Activated CD4-positive, alpha-beta T cell treated with anti-CD3 and anti-CD28 coated beads, Interleukin-2, amount 50 U/mL, for 48 hours (primary cell): ENCODE measurements around the gene NKRF.

Experiments
- DNase-seq, 2 experiments: peaks; one replicate each; pipeline ENCODE4 v3.0.0-alpha.2; 2020

NKRF gene

DNA sequence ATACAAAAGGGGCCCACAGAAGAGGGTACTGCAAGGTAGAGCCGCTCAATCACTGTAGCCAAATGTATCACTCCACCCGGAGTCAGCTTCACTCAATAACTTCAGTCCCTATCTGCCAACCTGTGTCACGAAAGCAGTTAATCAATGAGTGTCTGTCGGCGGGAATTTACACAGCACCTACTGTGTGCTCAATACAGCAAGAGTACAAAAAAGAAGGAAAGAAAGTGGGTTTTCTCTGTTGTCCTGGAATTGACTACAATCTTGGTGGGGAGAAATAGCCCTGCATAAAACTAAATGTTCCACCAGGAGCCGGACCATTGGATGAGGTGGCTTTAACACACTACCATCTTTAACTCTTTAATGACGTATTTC lies 780 bp upstream of the NKRF start:
- no peak for DNase-seq

DNA sequence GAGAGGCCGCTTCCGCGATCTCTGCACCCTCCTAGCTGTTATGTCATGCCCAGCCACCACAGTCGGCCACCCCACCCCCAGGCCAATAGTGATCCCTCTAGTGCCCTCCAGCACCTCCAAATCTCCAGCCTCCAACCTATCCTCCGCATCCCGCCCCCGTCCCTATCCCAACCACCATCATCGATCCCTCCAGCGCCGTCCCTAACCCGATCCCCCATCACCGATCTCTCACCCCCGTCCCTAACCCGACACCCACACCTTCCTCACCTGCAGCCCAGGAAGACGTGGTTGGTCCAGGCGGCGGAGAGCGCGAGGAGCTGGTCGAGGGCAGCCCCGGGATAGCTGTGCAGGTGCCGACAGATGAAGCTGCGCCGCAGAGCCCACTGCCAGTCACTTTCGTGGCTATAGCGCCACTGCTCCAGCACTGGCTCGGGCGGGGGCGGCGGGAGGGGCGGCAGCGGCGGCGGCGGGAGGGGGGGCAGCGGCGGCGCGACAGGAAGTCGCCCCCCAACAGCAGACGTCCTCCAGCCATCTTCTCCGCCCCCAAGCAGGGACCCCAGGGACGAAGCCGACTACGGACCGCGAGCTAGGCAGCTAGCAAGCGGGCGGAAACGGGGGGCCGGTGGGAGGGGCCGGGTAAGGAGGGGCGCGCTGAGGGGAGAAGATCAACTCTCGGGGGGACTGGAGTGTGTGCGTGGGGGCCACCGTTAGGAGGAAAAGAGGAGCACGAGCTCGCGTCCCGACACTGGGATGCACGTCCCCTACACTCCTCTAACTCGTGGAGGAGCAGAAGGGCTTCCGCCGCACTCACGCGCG lies 552 bp downstream of the NKRF start:
- DNase-seq = peak; percentile 33 to 40

DNA sequence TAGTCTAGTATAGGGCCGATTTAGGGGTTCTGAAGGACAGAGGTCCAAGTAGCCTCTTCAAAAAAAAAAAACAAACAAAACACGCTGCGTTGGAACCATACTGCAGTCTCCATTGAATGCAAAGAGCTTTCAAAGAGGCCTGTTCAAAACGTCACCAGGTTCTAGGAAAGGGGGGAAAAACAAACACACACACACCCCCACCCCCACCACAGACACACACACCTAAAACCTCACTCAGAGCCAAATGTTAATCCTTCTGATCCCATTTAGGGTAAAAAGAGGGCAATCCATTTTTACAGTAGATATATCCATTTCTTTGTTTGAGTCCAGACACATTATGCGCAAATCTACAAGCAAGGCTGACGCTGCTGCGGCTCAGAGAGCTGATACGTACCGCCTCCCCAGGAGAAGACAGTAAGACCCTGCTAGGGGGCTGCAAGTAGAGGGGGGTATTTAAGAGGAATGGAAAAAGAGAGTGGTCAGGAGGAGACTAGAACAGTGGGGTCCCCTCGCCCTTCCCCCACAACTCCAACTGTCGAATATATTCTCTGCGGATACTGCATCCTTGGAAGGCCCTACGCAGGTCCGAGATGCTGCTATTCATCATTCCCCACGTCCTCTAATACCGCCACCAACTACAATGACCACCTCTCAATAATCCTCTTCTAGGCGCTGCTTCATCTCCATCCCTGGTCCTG lies 1.3 kb downstream of the NKRF start:
- no peak for DNase-seq

DNA sequence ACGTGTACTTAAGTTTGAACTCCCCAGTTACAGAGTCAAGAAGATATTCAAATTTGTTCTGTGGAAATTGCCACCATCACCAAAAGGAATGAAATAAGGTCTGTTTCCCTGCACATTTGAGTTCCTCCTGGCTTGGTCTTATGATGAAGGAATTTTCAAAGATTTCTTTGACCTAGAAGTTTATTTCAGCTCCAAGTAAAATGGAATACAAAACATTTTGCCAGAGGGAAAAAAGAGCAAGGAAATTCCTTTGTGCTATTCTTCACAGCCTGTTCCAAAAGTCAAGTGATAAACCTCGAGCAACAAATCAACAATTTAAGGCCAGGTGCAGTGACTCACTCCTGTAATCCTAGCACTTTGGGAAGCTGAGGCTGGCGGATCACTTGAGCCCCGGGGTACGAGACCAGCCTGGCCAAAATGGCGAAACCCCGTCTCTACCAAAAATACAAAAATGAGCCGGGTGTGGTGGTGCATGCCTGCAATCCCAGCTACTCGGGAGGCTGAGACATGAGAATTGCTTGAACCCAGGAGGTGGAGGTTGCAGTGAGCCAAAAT lies 3.4 kb downstream of the NKRF start:
- no peak for DNase-seq

- no peak for DNase-seq
Observed at GRCh38 chrX:119589810-119590209, 16.4 kb downstream of the NKRF start.

DNA sequence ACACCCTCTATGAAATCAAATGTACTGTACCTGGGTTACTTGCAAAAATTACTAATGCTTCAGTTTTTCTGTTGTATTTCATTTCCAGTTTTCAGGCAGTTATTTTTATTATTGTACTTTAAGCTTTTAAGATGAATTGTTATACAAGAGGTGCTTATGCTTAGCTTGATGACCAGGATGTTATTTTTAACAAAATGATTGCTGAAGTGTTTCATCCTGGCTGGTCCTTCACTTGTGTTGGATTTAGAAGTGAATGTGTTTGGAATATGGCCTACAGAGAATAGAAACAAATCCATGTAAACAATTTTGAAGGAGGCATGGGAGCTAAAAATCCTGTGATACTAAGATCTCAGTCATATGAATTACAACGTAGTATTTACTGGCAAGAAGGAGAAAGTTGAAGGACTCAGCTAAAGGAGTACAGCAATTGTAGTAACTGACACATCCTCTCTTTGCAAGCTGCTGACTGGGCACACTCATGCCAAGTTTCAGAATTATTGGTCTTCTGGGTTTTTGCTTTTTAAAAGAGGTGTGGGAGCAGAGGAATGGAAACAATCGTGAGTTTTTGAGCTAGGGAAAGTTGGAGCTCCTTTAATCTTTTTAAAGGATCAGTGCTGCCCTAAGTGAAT lies 22.7 kb downstream of the NKRF start:
- no peak for DNase-seq

DNA sequence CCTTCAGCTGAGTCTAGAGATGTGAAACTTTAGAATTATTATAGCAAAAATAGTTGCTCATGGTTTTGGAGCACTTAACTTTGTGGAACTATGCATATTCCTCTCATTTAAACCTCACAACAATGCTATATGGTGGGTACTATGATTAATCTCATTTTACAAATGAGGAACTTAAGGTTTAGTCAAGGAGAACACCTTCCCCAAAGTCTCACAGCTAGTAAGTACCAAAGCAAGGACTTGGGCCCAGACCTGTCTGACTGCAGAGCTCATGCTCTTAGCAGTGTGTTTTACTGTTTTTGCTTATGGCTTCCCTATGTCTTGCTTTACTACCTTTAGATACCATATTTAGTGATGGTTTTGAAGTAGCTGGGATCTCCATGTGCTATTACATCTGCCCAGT lies 26.8 kb downstream of the NKRF start:
- DNase-seq = no peak

DNA sequence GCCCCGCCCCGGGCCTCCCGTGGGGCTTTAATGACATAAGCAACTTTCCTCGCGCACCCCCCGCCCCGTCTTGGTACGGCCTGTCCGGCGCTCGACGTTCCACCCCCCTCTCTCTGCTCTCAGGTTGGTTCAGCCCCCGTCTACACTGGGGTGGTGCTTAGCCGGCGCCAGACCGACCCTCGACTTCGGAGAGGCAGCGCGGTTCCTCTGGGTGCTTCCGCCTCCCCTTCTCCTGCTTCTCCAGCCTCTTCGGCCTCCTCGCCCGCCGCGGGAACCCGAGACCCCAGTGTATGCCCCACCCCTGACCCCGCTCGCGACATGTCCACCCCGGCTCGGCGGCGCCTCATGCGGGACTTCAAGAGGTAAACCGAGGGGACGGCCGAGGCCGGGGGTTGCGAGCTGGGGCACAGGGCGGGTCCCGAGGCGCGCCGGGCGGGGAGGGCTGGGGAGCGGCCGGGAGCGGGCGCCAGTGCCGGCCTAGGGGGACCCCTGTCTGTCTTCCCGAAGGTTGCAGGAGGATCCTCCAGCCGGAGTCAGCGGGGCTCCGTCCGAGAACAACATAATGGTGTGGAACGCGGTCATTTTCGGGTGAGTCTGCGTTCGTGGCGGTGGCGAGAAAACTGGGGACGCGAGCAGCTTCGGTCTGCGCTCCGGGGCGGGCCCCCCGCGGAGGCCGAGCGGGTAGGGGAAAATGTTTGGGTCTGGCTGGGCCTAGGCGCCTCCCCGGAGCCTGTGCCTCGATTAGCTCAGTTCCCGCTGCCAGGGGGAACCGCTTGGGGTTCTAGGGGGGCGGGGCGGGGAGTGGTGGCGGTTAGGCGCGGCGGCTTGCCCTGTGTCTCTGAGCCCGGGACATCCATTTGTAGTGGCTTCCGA lies 31.6 kb downstream of the NKRF start, which contains the start of gene UBE2A:
Gene UBE2A (plus strand): TSS at position 170 of the 873 bp plus-strand sequence. CDS start 149 bp downstream, at position 319.
- peak; percentile 84 to 89 for DNase-seq

DNA sequence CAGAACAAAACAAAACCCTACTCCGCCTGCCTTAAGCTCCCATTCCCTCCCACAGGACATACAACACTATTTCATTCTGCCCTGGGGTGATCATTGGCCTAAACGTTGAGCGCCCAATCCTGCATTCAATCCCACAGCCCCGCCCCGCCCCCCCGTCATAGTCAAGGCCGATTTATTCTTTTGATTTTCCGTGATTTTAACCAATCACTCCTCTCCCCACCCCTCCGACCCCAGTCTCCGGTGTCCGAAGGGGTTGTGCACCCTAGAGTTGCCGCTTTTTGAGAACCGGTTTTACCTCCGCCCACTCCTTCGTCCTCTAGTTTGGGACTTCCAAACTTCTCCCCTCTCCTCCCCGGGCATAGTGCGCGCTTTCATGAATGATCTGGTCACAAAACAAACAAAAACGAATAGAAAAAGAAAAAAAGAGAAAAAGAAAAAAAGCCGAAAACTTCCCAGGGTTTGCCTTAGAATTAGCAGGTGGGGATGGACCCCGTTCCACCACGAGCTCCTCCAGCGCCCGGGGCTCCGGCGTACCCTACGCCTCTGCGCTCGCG lies 32.3 kb downstream of the NKRF start:
- peak in 1 of 2 experiments; percentile 7 for DNase-seq

DNA sequence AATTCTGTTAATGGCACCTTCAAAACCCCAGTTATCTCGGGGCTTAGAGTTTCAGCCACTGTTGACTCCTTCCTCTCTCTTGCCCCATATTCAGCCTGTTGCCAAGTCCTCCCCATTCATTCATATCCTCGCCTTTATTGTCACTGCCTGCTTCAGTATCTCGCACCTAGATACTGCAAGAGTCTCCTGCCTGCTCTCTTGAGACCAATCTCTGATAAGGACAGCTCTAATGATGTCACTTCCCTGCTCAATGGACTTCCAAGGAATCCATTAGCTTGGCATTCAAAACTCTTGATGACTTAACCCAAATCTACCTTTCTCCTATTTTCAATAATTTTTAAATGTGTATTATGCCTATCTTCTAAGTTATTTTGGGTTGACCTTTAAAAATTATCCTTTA lies 33.0 kb downstream of the NKRF start:
- no peak for DNase-seq

DNA sequence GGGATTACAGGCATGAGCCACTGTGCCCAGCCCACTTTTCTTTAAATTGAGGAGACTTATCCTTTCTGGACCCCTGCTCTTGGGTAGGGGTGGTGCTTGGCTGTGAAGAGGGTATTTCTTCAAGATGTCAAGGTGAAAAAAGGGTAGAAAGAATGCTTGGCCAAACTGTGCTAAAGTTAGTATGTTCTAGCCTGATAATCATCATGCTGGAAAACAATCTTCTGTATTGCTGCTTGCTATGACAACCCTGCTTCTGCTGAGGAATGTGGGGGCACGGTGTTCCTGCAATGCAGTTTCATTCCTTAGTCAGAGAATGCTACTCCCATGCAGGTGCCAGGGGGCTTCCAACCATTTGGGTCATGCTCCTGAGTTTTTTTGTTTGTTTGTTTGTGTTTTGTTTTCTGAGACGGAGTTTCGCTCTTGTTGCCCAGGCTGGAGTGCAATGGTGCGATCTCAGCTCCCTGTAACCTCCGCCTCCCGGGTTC lies 35.8 kb downstream of the NKRF start:
- no peak for DNase-seq

DNA sequence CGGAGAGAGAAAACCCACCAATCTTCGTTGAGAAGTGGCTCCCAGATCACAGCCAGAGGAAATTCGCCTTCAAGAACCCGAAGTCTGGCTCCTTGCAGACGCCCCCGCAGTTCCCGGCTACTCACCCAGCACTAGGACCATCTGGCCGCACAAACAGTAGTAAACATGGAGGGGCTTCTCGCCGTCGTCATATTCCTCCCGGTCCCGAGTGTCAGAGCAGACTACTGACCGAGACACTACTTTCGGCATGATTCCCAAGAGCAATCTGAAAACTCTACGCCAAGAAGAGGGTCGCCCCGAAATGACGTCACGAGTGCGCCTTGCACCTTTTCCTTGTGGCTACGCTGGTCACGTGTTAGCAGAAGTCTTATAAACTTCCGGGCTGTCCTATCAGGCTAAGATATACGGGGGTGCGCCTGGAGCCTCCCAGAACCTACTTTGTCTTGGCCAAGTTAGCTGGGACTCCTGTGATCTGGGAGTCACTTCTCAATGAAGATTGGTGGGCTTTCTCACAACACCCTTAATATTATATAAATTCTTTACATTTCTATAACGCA lies 41.0 kb downstream of the NKRF start, which contains the start of gene STEEP1:
Gene STEEP1 (minus strand): TSS at position 303 of the 557 bp plus-strand sequence. CDS start 54 bp downstream, at position 249.
- peak; percentile 85 to 90 for DNase-seq

- DNase-seq = no peak
Observed at GRCh38 chrX:119552508-119552907, 53.7 kb downstream of the NKRF start.

DNA sequence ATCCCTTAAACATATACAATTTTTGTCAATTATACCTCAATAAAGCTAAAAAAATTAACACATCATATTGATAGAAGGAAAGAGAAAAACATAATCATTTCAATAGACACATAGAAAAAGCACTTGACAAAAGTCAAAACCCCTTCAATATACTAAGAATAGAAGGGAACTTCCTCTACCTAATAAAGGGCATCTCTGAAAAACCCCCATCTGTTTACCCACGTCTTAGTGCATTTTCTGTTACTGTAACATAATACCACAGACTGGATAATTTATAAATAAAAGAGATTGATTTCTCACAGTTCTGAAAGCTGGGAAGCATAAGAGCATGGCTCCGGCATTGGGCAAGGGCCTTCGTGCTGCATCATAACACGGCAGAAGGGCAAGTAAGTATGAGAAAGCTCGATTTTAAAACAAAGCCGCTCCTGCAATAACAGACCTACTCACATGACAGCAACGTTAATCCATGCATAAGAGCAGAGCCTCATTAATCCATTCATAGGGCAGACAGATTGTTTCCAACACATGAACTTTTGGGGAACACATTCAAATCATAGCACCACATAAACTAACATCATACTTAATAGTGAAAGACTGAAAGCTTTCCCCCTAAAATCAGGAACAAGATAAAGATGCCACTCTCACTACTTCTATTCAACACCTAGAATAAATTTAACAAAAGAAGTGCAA lies 56.8 kb downstream of the NKRF start:
- no peak for DNase-seq

DNA sequence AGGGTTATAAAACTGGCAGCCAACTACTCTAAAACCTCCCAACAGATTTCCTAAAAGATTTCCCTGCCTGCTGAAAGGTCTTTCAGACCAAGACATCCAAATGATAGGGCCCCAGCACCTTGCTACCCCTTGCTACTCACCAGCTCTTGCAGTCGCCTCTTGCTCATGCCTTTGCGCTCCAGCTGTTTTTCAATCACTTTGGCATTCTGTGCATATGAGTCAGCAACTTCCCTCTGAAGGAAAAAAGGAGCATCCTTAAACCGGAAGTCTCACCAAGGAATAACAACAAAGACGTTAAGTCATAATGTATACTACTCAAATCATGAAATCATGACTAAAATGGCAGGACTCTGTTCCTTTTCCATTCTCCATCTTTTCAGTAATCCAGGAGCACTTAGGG lies 65.0 kb downstream of the NKRF start:
- no peak for DNase-seq

DNA sequence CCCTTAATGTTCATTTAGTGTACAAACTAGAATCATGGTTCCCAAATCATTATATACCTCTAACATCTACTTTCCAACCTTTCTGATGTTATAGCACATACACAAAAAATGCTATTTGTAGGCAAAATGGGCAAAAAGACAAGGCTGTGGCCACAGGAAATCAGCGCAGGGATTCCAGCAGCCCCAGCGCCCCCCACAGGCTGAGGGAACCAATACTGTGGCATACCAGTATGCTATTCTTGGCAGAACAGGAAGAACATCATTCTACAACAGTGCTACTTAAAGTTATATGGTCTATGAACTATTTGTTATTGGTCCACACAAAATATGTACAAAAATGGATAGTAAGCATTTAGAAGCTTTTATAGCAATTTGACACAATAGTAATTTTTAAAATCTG lies 66.4 kb downstream of the NKRF start:
- peak in 1 of 2 experiments; percentile 6 for DNase-seq
